Gastroesophageal sphincter (tissue), 4 donors: ENCODE measurements around the gene C10orf53. TPM values are rescaled to one million over a fixed set of nuclear protein-coding genes. Genes with fewer than 3 reads are reported as not detected.
"Not testable (repeated sequence)": the region's sequence is repeated elsewhere in the genome, so short reads cannot be mapped to it uniquely, and the experiment has no call there.

Source experiments
- ATAC-seq: fragments of 150-250 bp; one replicate; pipeline ENCODE4 v1.9.1; 2016; ENCODE audit warnings: mild to moderate bottlenecking, moderate library complexity
- H3K27ac ChIP-seq, 4 donors: fragments of 200-600 bp; sonication (generic) in 3 of 4; 1 replicate in 3 of 4; 2 replicates in 1 of 4; pipeline ENCODE4 v1.5.1; 2016 to 2019
- H3K27me3 ChIP-seq: fragments of 200-600 bp; sonication (generic); one replicate; pipeline ENCODE4 v1.5.1; 2019
- H3K36me3 ChIP-seq, 2 donors: fragments of 200-600 bp; sonication (generic); one replicate each; pipeline ENCODE4 v1.5.1; 2019; ENCODE audit warnings: control low read depth in 1 of 2
- H3K4me1 ChIP-seq, 3 donors: fragments of 200-600 bp; sonication (generic); 1 replicate in 2 of 3; 2 replicates in 1 of 3; pipeline ENCODE4 v1.5.1; 2016 to 2019; ENCODE audit warnings: control low read depth in 2 of 3
- H3K4me3 ChIP-seq, 2 donors: fragments of 200-600 bp; sonication (generic); one replicate each; pipeline ENCODE4 v1.5.1; 2019; ENCODE audit warnings: mild to moderate bottlenecking in 1 of 2, moderate library complexity in 1 of 2
- H3K9me3 ChIP-seq, 3 donors: fragments of 200-600 bp; sonication (generic); one replicate each; pipeline ENCODE4 v1.5.1; 2017 to 2019; ENCODE audit warnings: control low read depth in 2 of 3
- EP300 ChIP-seq: sonication (generic); formaldehyde crosslinking; IDR thresholded peaks from one replicate; pipeline ENCODE4 v1.6.1; 2017; ENCODE audit warnings: antibody characterized with exemption, mild to moderate bottlenecking
- POLR2A ChIP-seq, 2 donors: fragments of 450-650 bp; IDR thresholded peaks; one replicate each; pipeline ENCODE4 v1.6.1; 2017; ENCODE audit warnings: antibody characterized with exemption in 2 of 2, mild to moderate bottlenecking in 2 of 2, moderate library complexity in 1 of 2
- POLR2AphosphoS5 ChIP-seq: sonication (generic); formaldehyde crosslinking; IDR thresholded peaks from one replicate; pipeline ENCODE4 v1.6.1; 2017; ENCODE audit warnings: antibody characterized with exemption
- WGBS, 2 donors: methylation state at CpG; one replicate each; pipeline ENCODE4 v1.1.5; 2018; ENCODE audit warnings: low coverage in 1 of 2; 5-methylcytosine and 5-hydroxymethylcytosine counted together
- total RNA-seq, 4 donors: library from RNA; depleted of rRNA; stranded (reverse); fragments of >200 nt; gene quantifications; one replicate each; pipeline ENCODE4 v1.1.0, GENCODE V29; 2016
- TF ChIP-seq, protein P1 (sequence below), 4 experiments: fragments of 200-600 bp in 2 of 4; fragments of 450-650 bp in 2 of 4; sonication (generic) in 1 of 4; IDR thresholded peaks; one replicate each; pipeline ENCODE4 v1.5.1; 2017 to 2019; ENCODE audit warnings: antibody characterized with exemption in 4 of 4, mild to moderate bottlenecking in 2 of 4, moderate library complexity in 2 of 4

The C10orf53 gene
- total RNA-seq, 4 donors from 2014 or later, result not detected

DNA sequence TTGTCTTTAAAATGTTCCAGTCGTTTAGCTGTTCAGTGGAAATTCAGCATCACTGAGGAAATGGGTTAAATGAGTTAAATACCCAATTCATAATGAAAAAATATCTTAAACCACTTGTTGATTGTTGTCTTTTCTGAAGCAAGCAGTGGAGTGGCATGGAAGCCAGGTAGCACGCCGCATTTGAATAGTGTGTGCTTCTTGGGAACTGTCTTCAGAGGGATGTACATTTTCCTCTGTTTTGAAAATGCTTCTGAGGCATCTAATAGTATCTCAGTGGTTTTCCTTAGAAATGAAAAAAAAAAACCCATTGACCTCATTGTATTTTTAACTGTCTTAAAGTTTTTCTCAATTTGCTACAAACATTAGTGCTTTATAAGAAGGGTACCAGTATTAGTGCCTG is 28.1 kb downstream of the C10orf53 start:
- H3K9me3 ChIP-seq, result no peaks in the 10 kb centered on the region
- no peaks in the 10 kb centered on the region for H3K4me1 ChIP-seq
- 57 to 72% methylated on average over 3 of the region's 3 CpGs for WGBS, 2 donors
- H3K27me3 ChIP-seq, result peaks cover 10% of the 10 kb centered on the region
- no peak overlapping the region for H3K4me3 ChIP-seq
- H3K36me3 ChIP-seq, result no peaks in the 10 kb centered on the region
- ATAC-seq, result no peak
- TF ChIP-seq, protein P1, sequence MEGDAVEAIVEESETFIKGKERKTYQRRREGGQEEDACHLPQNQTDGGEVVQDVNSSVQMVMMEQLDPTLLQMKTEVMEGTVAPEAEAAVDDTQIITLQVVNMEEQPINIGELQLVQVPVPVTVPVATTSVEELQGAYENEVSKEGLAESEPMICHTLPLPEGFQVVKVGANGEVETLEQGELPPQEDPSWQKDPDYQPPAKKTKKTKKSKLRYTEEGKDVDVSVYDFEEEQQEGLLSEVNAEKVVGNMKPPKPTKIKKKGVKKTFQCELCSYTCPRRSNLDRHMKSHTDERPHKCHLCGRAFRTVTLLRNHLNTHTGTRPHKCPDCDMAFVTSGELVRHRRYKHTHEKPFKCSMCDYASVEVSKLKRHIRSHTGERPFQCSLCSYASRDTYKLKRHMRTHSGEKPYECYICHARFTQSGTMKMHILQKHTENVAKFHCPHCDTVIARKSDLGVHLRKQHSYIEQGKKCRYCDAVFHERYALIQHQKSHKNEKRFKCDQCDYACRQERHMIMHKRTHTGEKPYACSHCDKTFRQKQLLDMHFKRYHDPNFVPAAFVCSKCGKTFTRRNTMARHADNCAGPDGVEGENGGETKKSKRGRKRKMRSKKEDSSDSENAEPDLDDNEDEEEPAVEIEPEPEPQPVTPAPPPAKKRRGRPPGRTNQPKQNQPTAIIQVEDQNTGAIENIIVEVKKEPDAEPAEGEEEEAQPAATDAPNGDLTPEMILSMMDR (IDR thresholded peaks at IDR 0.05), result no peak
- TF ChIP-seq POLR2AphosphoS5 (no peak), POLR2A (IDR thresholded peaks at IDR 0.05) (no peak), EP300 (no peak)
- H3K27ac ChIP-seq, result no peak overlapping the region

DNA sequence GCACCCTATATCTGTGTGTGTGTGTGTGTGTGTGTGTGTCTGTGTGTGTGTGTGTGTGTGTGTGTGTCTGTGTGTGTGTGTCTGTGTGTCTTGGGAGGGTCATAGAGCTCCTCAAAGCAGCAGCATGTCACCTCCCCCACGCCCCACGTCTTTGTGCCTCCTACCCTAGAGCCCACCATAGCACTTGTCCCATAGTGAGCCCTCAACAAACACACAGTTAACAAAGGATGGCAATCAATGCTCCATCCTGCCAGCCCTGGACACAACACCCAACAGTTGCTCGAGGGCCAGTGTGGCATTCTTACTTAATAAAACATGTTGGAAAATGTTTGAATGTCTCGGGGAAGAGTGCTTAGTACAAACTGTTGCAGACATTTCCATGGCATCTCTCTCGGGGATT is 30.5 kb downstream of the C10orf53 start:
- H3K9me3 ChIP-seq, result peaks cover 0 to 10% (median 0%) of the 10 kb centered on the region in 3 donors
- peaks cover 10% of the 10 kb centered on the region for H3K27me3 ChIP-seq
- H3K27ac ChIP-seq, result no peak overlapping the region
- H3K36me3 ChIP-seq, result no peaks in the 10 kb centered on the region
- 50 to 69% methylated on average over 2 to 3 of the region's 5 CpGs for WGBS, 2 donors
- H3K4me1 ChIP-seq, result no peaks in the 10 kb centered on the region
- H3K4me3 ChIP-seq, result no peak overlapping the region
- ATAC-seq, result no peak
- TF ChIP-seq POLR2A (IDR thresholded peaks at IDR 0.05) (no peak), POLR2AphosphoS5 (no peak), EP300 (no peak)
- TF ChIP-seq, protein P1 (IDR thresholded peaks at IDR 0.05), result no peak

DNA sequence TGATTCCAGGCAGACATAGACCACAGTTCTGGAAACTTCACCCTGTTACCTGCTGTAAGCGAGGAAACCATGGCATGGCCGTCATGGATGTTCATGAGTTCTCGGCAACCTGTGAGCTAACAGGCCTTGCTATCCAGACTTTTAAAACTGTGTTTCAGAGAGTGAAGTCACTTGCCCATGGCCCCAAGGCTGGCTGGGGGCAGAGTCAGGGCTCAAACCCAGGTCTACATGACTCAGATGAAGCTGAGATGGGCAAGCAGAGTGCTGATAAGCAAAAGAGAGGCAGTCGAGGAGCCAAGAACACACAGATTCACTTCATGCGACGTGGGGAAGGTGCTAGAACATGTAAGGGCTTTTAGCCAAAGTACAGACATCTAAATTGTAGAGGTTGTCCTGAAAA is 31.5 kb downstream of the C10orf53 start:
- Histone ChIP-seq H3K9me3 (peaks cover 0 to 17% (median 0%) of the 10 kb centered on the region in 3 donors), H3K27ac (no peak overlapping the region), H3K27me3 (peaks cover 10% of the 10 kb centered on the region), H3K4me1 (no peaks in the 10 kb centered on the region), H3K36me3 (no peaks in the 10 kb centered on the region), H3K4me3 (no peak overlapping the region)
- 67 to 88% methylated on average over 5 to 6 of the region's 6 CpGs for WGBS, 2 donors
- TF ChIP-seq EP300, result no peak
- no peak for TF ChIP-seq POLR2A (IDR thresholded peaks at IDR 0.05)
- no peak for TF ChIP-seq POLR2AphosphoS5
- TF ChIP-seq, protein P1 (IDR thresholded peaks at IDR 0.05), result no peak
- ATAC-seq, result no peak

- TF ChIP-seq POLR2A (IDR thresholded peaks at IDR 0.05), result no peak
- TF ChIP-seq, protein P1 (IDR thresholded peaks at IDR 0.05), result no peak
- TF ChIP-seq POLR2AphosphoS5, result no peak
- TF ChIP-seq EP300, result no peak
- Histone ChIP-seq H3K36me3 (no peaks in the 10 kb centered on the region), H3K9me3 (peaks cover 0 to 17% (median 0%) of the 10 kb centered on the region in 3 donors), H3K4me1 (no peaks in the 10 kb centered on the region), H3K27me3 (peaks cover 10% of the 10 kb centered on the region), H3K27ac (no peak overlapping the region), H3K4me3 (no peak overlapping the region)
- ATAC-seq, result no peak
- 43 to 54% methylated on average over 4 to 8 of the region's 8 CpGs for WGBS, 2 donors
Measured at GRCh38 chr10:49711481-49711880, 32.0 kb downstream of the C10orf53 start.

- Histone ChIP-seq H3K4me1 (no peaks in the 10 kb centered on the region), H3K36me3 (no peaks in the 10 kb centered on the region), H3K27me3 (peaks cover 10% of the 10 kb centered on the region), H3K27ac (no peak overlapping the region), H3K9me3 (peaks cover 0 to 17% (median 0%) of the 10 kb centered on the region in 3 donors), H3K4me3 (no peak overlapping the region)
- TF ChIP-seq, protein P1 (IDR thresholded peaks at IDR 0.05), result no peak
- TF ChIP-seq POLR2A (IDR thresholded peaks at IDR 0.05) (no peak), EP300 (no peak), POLR2AphosphoS5 (no peak)
- WGBS, 2 donors, result 61 to 80% methylated on average over 1 to 3 of the region's 5 CpGs
- no peak for ATAC-seq
Measured at GRCh38 chr10:49713266-49713665, 33.8 kb downstream of the C10orf53 start.

GRCh38 chr10:49715157-49715556 is 35.7 kb downstream of the C10orf53 start:
- not testable (repeated sequence) for H3K27ac ChIP-seq, H3K36me3 ChIP-seq, H3K4me3 ChIP-seq, ATAC-seq, H3K4me1 ChIP-seq, H3K27me3 ChIP-seq
- 74% methylated on average over 2 of the region's 7 CpGs; no CpG with 5 or more reads in 1 of the 2 donors for WGBS, 2 donors
- H3K9me3 ChIP-seq, result peaks cover 0 to 17% (median 0%) of the 10 kb centered on the region in 3 donors
